GM15510 (cell line): ENCODE results near the gene RAB11FIP2.

Experiments
- POLR2A ChIP-seq: IDR thresholded peaks from 3 replicates; pipeline ENCODE4 v1.6.1; 2011; ENCODE audit warnings: borderline replicate concordance; ENCODE audit not compliant: insufficient read length; ENCODE audit errors: extremely low read depth

RAB11FIP2 gene

GRCh38 chr10:118003126-118003525 is 43.6 kb downstream of the RAB11FIP2 start:
- TF ChIP-seq POLR2A, result no peak

- no peak for TF ChIP-seq POLR2A
Measured at GRCh38 chr10:118002581-118002980, 44.2 kb downstream of the RAB11FIP2 start.

GRCh38 chr10:117997673-117998072 is 49.1 kb downstream of the RAB11FIP2 start:
- no peak for TF ChIP-seq POLR2A

GRCh38 chr10:117996709-117997108 is 50.0 kb downstream of the RAB11FIP2 start:
- TF ChIP-seq POLR2A, result no peak

GRCh38 chr10:117994771-117995170 is 52.0 kb downstream of the RAB11FIP2 start:
- no peak for TF ChIP-seq POLR2A

- no peak for TF ChIP-seq POLR2A
Measured at GRCh38 chr10:117993166-117993565, 53.6 kb downstream of the RAB11FIP2 start.

- TF ChIP-seq POLR2A, result no peak
Measured at GRCh38 chr10:117991701-117992100, 55.0 kb downstream of the RAB11FIP2 start.

GRCh38 chr10:117989962-117990361 is 56.8 kb downstream of the RAB11FIP2 start:
- no peak for TF ChIP-seq POLR2A

GRCh38 chr10:117988814-117989213 is 57.9 kb downstream of the RAB11FIP2 start:
- TF ChIP-seq POLR2A, result no peak

- no peak for TF ChIP-seq POLR2A
Measured at GRCh38 chr10:117987244-117987909, 59.4 kb downstream of the RAB11FIP2 start.

GRCh38 chr10:117983961-117984360 is 62.8 kb downstream of the RAB11FIP2 start:
- no peak for TF ChIP-seq POLR2A

- no peak for TF ChIP-seq POLR2A
Measured at GRCh38 chr10:117980755-117981702, 65.7 kb downstream of the RAB11FIP2 start.

- no peak for TF ChIP-seq POLR2A
Measured at GRCh38 chr10:117980216-117980615, 66.5 kb downstream of the RAB11FIP2 start.

GRCh38 chr10:117972168-117972837 is 74.4 kb downstream of the RAB11FIP2 start:
- no peak for TF ChIP-seq POLR2A

GRCh38 chr10:117970962-117971361 is 75.8 kb downstream of the RAB11FIP2 start:
- TF ChIP-seq POLR2A, result no peak

GRCh38 chr10:117969592-117969991 is 77.1 kb downstream of the RAB11FIP2 start:
- no peak for TF ChIP-seq POLR2A
